Measurements from ENCODE around the gene SLC9A9.
A peak's percentile ranks its signal among the peaks of the same experiment; 100 is the strongest.

SLC9A9 gene

DNA sequence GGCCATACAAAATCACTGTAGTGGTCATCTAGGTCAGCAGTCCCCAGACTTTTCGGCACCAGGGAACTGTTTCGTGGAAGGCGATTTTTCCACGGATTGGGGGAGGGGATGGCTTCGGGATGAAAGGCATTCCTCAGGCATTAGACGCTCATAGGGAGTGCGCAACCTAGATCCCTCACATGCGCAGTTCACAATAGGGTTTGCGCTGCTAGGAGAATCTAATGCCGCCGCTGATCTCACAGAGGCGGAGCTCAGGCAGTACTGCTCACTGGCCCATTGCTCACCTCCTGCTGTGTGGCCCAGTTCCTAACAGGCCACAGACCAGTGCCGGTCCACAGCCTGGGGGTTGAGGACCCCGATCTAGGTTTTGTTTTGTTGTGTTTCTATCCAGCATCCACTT, 200.1 kb downstream of the SLC9A9 start:
- DNase-seq (ENCODE audit: low read depth), result no peak

- DNase-seq (ENCODE audit: low read depth), result peak; percentile 17
These were observed 203.7 kb downstream of the SLC9A9 start for GRCh38 chr3:143644370-143645089.

DNA sequence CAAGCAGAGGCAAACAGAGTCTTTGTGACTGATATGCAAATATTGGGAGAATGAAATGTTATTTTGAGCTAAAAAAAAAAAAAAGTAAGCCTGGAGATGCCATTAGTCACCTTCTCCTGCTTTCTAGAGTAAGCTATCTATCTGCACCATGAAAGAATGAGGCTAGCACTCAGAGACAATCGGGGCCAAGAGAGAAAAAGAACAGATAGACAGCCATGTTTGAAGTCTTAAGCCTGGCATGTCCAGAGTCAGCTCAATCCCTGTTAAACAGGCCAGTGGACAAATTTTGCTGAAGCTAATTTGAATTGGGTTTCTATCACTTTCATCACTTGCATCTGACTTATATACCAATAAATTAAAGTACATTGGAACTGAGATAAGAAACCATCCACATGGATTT, 204.4 kb downstream of the SLC9A9 start:
- no peak for DNase-seq (ENCODE audit: low read depth)

DNA sequence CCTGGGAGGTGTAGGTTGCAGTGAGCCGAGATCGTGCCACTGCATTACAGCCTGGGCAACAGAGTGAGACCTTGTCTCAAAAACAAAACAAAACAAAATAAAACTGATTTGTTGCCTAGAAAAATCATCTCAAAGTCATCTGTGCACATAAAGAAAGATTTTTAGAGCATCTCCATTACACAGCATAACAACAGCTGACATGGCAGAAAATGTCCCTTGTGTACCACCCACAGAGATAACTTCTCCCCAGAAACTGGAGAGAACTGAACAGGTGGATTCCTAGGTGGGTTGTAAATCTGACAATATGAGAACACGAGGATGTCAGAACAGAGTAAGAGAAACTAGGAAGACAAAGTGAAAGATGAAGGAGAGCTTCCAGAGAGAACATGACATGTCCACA, 207.5 kb downstream of the SLC9A9 start:
- DNase-seq (ENCODE audit: low read depth), result no peak

GRCh38 chr3:143637133-143637532, 211.1 kb downstream of the SLC9A9 start:
- no peak for DNase-seq (ENCODE audit: low read depth)

DNA sequence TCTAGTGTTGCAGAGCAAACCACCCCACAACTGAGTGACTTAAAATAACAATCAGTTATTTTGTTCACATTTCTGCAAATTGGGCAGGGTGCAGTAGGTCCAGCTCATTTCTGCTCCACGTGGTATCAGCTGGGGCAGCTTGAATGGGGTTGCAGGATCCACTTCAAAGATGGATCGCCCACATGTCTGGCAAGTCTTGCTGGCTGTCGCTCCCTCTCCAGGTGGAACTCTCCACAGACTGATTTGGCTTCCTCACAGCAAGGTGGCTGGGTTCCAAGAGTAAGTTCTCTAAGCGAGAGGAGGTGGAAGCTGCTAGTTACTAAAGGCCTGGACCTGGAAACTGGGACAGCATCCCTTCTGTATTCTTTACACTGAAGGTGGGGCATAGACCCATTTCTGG, 213.3 kb downstream of the SLC9A9 start:
- no peak for DNase-seq (ENCODE audit: low read depth)

DNA sequence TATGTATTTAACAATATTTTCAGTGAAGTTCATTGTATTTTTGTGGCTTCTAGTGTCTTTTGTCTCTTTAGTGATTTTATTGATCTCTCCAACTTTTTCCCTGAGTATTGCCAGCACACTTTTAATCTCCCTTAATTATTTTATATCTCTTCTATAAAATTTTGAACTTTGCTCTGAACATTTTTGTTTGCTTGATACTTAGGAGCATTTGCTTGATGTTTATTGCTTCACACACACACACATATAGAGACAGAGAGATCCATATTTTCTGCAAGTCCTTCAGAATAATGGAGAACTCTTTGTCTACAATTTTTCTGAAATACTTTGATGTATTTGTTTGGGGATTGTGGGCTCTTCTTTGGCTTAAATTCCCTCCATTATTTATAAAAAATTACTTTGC, 213.8 kb downstream of the SLC9A9 start:
- DNase-seq (ENCODE audit: low read depth), result no peak

- DNase-seq (ENCODE audit: low read depth), result no peak
These were observed 214.5 kb downstream of the SLC9A9 start for GRCh38 chr3:143633816-143634215.

DNA sequence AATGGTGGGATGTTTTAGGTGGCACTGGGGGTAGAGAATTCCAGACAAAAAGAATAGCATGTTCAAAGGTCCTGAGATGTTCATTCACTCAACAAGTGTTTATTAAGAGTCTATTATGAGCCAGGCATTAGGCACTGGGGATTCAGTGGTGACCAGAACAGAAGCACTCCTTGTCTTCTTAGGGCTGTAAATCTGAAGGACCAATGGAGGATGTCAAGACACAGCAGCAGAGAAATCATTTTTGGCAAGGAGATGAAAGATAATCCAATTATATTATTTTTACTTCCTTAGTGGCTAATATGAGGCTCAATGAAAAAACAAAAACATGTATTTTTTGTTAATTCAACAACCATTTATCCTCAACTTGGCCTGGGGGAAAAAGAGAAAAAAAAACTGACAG, 218.5 kb downstream of the SLC9A9 start:
- no peak for DNase-seq (ENCODE audit: low read depth)

GRCh38 chr3:143628971-143629370, 219.3 kb downstream of the SLC9A9 start:
- DNase-seq (ENCODE audit: low read depth), result no peak

DNA sequence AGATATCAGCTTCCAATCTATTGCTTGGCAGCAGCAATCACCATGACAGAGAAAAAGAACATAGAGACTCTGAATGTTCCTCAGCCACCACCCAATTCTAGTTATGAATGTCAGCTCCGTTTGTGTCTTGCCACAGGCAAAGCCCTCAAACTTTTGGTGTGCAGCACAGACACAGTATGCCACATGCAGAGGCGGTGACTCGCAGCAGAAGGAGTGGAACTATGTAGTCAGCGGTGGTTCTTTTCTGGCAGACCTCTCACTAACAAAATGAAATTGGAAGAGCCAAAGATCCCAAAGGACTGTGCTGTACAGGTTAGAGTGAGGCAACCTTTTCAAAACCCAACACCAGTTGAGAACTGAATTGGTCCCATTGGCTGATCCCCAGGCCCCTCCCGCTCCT, 220.9 kb downstream of the SLC9A9 start:
- no peak for DNase-seq (ENCODE audit: low read depth)

GRCh38 chr3:143619231-143619630, 229.0 kb downstream of the SLC9A9 start:
- no peak for DNase-seq (ENCODE audit: low read depth)

GRCh38 chr3:143617050-143617449, 231.2 kb downstream of the SLC9A9 start:
- DNase-seq (ENCODE audit: low read depth), result no peak

DNA sequence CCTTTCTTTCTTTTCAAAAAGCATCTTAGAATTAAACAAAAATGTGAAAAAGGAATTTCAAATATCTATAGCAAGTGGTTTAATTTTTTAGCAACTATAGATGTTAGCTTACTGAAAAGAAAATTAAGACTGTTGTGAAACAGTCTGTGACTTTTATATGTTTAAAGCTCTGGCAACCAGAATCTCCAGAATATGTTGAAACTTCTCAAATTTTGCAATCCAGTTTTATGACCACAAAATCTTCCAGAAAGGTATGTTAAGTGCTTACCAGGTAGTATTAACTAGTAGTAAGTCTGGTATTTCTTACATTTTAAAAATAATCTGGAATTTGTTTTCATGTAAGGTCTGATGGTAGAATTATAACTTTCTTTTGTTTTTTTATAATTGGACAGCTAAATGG, 235.0 kb downstream of the SLC9A9 start:
- no peak for DNase-seq (ENCODE audit: low read depth)

GRCh38 chr3:143612541-143612940, 235.7 kb downstream of the SLC9A9 start:
- DNase-seq (ENCODE audit: low read depth), result no peak

DNA sequence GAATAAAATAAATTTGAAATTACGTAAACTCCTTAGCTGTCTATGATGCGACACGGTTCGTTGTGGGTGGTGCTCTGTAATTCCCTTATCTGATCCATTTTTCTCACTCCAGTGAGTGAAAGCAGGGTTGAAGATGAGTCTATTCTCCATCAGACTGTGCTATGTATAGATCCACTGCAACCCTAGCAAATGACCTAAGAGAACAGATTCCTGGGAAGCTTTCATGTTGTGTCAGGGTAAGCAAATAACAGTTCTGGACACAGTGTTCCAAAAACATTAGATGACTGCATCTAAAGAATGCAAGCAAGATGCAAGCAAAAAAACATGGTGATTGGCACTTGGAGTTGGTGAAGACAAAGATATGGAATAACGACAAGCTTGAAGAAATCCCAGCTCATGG, 239.3 kb downstream of the SLC9A9 start:
- no peak for DNase-seq (ENCODE audit: low read depth)

GRCh38 chr3:143605233-143605950, 242.9 kb downstream of the SLC9A9 start:
- no peak for DNase-seq (ENCODE audit: low read depth)

DNA sequence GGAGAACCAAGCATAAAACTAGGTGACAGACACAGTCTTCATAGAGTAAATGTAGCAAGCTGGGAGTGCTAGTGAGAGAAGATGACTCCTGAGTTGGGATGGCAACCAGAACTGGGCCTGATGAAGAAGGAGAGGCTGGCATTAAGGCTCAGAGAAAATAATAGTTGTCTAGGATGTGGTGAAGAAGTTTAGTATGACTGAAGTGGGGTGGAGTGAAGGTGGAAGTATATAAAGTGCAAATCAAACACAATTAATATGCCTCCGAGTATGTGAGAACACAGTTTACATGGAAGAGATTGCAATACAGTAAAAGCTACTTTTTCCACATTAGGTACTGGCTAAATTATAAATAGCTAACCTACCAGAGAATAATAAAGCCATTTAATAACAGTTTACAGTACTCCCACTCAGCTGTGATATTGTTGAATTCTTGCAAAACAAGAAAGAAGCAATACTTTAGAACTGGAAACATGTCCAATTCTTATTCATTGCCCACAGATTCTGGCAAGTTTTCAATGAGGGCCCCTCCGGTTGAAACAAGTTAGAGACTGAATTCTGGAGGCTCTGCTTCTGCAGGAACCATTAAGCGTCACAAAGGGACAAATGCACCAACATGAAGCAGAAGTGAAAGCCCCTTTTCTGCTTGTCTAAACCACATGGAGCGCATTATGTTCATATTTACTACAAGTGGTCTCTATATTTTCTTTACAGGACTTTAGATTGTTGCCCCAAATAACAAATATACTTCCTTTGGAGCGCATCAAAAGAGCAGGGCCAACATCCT, 243.7 kb downstream of the SLC9A9 start:
- no peak for DNase-seq (ENCODE audit: low read depth)

DNA sequence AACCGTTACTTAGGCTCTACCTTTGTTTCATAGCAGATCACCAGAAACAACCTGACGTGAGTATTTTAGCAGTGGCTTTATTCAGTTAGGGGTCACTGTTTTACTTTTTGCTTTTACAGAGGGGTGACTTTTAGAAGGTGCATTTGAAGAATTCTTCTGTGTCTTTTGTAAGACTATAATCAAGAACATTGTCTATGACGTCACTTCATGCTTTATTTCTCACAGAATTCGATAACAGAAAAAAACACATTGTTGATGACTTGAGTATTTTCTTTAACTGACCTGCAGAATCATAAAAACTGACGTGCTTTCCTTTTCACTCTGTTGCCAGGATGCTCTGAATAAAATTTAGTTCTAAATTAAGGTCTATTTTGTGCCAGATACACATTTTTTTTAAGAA, 244.5 kb downstream of the SLC9A9 start:
- DNase-seq (ENCODE audit: low read depth), result no peak

GRCh38 chr3:143601723-143602484, 246.4 kb downstream of the SLC9A9 start:
- DNase-seq (ENCODE audit: low read depth), result no peak

DNA sequence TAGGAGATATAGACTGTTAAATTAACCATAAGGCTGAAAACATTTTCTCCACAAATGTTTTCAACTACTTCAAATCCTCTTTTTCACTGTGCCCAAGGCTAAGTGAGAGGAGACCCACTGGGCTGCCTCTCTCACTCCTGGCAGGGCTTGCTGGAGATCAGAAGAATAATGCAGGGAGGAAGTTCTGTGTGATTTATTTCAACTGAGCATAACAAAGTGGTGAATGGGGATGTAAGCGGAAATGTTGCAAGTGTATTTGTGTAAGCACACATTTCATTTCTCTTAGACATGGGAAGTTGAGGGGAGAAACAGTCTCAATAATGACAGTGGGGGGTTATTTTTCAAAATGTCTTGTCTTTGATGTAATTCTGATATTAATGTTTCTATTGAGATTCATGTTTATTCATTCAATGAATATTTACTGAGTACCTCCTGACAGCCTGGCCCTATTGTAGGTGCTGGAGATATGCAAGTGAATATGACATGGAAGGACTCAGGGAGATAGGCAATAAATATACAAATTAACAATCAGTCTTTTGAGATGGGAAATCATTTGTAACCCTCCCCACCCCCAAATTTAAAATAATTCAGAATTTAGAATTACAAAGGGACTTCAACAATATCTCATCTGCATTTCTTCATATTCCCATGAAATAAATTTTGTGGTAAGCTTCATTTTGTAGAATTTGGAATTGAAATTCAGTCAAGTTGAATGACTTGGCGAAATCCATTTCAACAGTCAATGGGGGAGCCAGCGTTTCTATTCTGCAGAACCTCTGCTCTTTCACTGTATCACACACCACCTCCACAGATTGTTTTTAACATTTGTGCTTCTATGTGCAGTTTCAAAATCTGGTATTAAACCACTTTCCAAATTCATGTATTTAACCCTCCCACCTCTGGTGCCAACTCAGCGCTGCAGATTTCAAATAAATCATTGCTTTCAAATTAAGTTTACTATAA, 247.2 kb downstream of the SLC9A9 start:
- DNase-seq (ENCODE audit: low read depth), result no peak

Measured in CMK (cell line).